Kidney tubule cell (primary cell): ENCODE measurements around the gene ARHGEF38.

ENCODE experiments used
- DNase-seq: peaks from one replicate; pipeline ENCODE4 v3.0.0-alpha.2; 2018; ENCODE audit warnings: low spot score

ARHGEF38 gene

GRCh38 chr4:105551965-105552746 lies at the start of gene ARHGEF38:
TSS of gene ARHGEF38 (plus strand) at chr4:105552620. CDS start at chr4:105552766, 146 bp downstream.
- peak; percentile 95 for DNase-seq

DNA sequence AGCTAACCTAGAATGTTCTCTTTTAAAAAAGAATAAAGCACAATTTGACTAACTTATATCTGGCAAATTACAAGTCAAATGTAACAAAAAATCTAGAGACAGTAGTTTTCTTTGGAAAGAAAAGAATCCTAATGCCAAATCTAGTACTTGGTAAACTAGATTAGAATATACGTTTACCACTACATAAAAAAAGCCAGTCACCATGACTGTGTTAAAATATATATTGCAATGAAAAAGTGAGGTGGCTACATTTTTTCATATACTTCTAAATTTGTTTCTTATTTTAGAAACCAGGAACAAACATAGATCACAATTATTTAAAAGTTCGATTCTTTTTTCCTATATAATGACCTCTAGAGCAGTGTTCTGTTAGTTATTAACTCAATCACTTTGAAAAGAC lies 48.9 kb upstream of the ARHGEF38 start:
- DNase-seq, result no peak

- DNase-seq, result no peak
These were observed 47.7 kb upstream of the ARHGEF38 start for GRCh38 chr4:105504744-105505143.

- no peak for DNase-seq
These were observed 43.1 kb upstream of the ARHGEF38 start for GRCh38 chr4:105509291-105509690.

DNA sequence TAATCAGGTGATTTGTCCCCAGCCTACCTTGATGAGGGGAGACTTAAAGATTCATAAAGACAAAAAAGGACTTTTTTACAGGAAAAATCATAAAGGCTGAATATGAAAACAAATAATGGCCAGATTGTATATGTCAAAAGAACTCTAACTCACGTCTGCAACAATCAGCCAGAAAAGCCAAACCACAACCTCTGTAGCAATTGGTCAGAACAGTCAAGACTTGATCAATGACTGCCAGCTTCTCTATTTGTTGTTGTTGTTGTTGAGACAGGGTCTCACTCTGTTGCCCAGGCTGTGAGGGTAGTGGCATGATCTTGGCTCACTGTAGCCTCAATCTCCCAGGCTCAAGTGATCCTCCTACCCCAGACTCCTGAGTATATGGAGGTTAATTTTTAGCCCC lies 42.7 kb upstream of the ARHGEF38 start:
- DNase-seq, result no peak

DNA sequence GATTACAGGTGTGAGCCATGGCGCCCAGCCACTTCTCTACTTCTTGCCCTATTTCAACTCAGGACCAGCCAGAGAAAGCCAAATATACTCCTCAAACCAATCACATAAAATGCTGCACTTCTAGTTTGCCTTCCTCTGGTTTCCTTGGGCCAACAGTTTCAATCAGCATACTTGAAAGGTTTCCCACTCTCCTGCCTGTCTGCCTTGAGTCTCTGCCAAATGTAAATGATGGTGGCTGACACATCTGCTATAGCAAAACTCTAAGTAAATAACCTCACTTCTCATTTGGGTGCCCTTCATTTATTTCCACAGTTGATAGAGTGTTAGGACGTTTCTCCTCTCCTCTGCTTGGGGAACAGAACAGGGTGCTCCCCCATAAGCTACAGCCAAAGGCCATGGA lies 42.2 kb upstream of the ARHGEF38 start:
- peak; percentile 12 for DNase-seq

DNA sequence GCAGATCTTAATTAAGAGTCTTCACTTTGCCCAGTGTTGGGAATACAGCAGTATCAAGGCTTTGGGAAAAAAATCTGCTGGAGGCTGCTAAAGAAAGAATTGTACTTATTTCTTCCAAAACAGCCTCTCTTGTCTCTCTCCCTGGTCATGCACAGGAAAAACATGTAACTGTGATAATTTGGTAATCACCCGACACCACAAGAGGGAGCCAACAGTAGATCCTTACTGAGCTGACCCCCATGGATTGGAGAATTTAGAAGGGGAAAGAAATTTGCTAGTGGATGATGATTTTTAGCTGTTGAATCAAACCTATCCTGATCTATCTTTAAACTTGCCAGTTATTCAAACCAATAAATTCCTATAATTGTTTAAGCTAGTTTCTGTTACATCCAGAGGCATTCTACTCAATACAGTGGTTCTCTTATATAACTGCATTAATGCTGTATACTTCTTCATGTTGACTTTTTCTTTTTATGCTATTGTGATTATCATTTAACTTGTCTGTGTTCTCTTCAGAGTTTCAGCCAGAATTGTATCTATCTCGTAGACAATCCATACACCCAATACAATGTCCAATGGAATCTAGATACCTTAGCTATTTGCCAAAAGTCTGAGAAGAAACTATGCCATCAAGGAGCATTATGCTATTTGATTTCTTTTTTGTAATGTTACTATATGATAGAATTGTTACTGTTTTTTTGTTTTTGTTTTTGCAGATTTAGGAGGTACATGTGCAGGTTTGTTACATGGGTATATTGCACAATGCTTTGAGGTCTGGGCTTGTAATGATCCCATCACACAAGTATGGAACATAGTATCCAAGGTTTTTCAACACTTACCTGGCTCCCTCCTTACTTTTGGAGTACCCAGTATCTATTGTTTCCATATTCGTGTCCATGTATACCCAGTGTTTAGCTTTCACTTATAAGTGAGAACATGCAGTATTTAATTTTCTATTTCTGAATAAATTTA lies 31.3 kb upstream of the ARHGEF38 start:
- peak; percentile 61 for DNase-seq

DNA sequence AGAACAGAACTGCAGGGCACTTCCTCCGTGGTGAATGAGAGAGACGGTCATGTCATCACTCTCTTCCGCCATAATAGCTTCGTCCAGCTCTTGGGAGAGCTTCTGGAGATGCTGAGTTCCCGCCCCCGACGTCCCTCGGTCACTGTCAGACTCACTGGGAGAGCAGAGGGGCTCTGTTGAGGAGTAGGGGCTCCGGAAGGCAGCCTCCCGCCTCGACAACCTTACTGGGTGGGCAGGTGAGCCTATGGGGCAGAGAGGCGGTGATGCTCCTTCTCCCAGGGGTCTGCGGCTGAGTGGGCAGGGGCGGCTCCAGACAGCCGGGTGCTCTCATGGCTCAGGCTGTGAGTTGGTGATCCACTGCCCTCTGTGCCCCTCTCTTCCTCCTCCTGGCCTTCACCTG lies 25.8 kb upstream of the ARHGEF38 start:
- no peak for DNase-seq

GRCh38 chr4:105527081-105527480 lies 25.3 kb upstream of the ARHGEF38 start:
- DNase-seq, result no peak

- no peak for DNase-seq
These were observed 15.8 kb upstream of the ARHGEF38 start for GRCh38 chr4:105536601-105537000.

GRCh38 chr4:105541420-105541819 lies 11.0 kb upstream of the ARHGEF38 start:
- DNase-seq, result no peak

DNA sequence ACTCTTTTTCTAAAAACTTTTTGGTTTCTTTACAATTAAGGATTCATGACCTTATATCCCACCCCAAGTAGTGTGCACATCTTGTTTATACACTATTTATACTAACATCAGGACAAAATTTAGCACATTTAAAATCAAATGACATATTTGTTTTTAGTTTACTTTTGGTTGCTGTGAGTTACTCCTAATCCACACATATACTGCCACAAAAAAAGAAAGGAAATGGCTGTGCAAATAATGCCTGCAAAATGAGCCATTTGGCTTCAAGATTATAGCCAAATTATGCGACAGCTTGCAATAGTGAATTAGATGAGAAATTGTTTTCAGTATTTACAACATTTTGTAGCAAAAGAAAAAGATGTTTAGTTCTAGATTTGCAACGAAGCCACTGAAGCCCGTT lies 10.4 kb upstream of the ARHGEF38 start:
- DNase-seq, result no peak

- DNase-seq, result no peak
These were observed 9.1 kb upstream of the ARHGEF38 start for GRCh38 chr4:105543346-105543745.

DNA sequence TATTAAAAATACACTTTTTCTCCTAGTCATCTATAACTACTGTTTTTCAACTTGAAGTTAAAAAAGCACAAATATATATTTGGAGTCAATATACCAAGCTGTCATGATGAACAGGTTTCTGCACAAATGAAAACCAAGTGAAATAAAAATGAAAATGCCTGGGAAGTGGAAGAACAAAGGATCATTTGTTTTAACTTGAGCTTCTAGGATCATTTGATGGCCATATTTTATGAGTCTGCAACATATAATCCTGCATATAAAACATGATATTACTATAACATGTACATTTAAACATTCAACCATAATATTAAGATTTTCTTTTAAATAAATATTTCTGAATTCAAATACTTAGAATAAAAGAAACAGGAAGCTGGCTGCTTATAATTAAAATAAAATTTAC lies 8.5 kb upstream of the ARHGEF38 start:
- DNase-seq, result no peak

- DNase-seq, result peak; percentile 22
These were observed 7.7 kb upstream of the ARHGEF38 start for GRCh38 chr4:105544520-105545286.

GRCh38 chr4:105546086-105546485 lies 6.3 kb upstream of the ARHGEF38 start:
- no peak for DNase-seq

- no peak for DNase-seq
These were observed 4.7 kb upstream of the ARHGEF38 start for GRCh38 chr4:105547769-105548168.

GRCh38 chr4:105548483-105548882 lies 3.9 kb upstream of the ARHGEF38 start:
- peak; percentile 91 for DNase-seq

DNA sequence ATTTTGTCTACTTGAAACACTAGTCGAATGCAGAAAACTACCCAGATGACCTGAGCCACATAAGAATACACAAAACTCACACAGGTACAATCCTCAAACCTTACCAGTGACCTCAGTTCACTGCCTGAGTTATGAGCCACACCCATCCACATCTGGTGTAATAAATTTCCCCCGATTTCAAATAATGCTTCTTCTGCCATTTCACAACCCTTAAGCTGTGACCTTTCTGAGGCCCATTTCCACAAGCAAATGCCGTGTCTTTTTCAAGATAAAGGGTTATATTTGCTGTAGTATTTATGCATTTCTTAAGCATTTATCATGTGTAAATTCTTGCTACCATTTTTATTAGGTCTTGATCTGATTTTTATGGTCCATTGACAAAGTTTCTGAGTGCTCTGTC lies 1.8 kb upstream of the ARHGEF38 start:
- no peak for DNase-seq

DNA sequence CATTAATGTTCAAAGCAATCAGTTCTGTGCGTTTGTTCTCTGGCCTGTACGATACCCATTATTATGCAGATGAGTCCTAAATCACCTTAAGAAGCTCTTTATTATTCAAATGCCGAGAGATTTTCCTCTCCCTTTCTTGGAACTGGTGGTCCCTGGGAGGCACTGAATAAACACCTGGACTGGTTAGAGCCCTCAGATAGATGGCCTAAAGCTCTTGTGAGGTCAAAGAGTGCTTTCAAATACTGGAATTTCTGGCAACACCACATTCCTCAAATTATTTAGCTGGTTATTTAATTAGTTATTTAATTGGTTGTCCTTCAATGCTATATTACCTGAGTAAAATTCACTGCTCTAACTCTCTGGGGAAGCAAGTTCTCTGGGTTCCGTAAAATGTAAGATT lies 3.0 kb downstream of the ARHGEF38 start:
- no peak for DNase-seq

DNA sequence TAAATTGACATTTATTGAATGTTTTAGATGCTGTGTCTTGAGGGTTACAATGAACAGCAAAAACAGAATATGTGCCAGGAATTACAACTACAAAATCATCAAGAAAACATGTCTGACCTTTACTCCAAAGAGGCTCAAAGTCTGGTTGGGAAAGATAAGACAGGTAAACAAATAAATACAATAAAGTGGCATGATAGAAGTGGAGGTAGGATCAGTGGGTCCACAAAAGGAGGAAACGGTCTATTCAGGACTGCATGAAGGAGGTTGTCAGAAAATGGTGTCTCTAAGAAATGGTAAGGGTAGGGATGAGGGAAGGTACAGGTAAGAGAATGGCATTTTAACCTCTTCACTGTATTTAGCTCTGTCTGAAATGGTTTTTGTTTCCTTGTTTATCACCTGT lies 3.8 kb downstream of the ARHGEF38 start:
- DNase-seq, result no peak

DNA sequence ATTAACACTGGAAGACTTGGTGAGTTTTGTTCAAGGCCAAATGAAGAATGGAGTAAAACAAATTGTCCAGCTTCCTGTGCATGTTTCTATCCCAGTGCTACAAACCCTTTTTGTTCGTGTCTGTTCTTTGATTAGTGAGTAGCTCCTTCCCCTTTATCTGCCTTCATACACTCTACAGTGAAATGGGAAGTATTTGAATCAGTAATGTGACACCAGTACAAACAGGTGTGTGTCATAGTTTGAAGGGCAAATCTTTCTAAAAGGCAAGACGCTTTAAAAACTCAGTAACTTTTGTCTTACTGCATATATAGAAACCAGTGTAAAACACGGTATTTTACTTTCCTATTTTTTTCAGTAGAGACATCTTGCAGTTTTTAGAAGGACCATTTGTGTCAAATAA lies 5.9 kb downstream of the ARHGEF38 start:
- peak; percentile 20 for DNase-seq
